H1 (cell line): ENCODE results near the gene SERPINH1. TPM values are rescaled to one million over a fixed set of nuclear protein-coding genes. Genes with fewer than 3 reads are reported as not detected.

ENCODE experiments used
- CTCF ChIA-PET: fragments of 300-600 bp; sonication (Branson Sonifier 250); formaldehyde crosslinking; loops from one replicate; lab custom pipeline; 2021; ENCODE audit not compliant: partially characterized antibody; lab: Charles Lee
- POLR2A ChIA-PET: fragments of 300-600 bp; sonication (Branson Sonifier 250); formaldehyde crosslinking; loops from one replicate; lab custom pipeline; 2021; ENCODE audit warnings: inconsistent platforms; ENCODE audit not compliant: partially characterized antibody; lab: Charles Lee
- DNase-seq, 2 experiments: peaks; one replicate each; pipeline versions ENCODE4 v3.0.0 to v3.0.0-alpha.2; 2010 to 2022; ENCODE audit warnings: low spot score in 2 of 2, low read depth in 1 of 2, mixed read lengths in 1 of 2
- FAIRE-seq: peaks from 2 replicates; lab custom pipeline; 2011; peaks lifted over from hg19 to GRCh38; lab: Jason Lieb, UNC
- H2AFZ ChIP-seq: 2 replicates; pipeline ENCODE4 v1.8.1; 2012; ENCODE audit warnings: low read length, inconsistent platforms
- H2AK5ac ChIP-seq: 2 replicates; pipeline ENCODE4 v1.6.1; 2013; ENCODE audit warnings: low read depth, low read length
- H2BK120ac ChIP-seq: replicated peaks from 2 replicates; pipeline ENCODE3; 2013; ENCODE audit warnings: low read depth, low read length, inconsistent platforms
- H2BK12ac ChIP-seq: 2 replicates; pipeline ENCODE4 v1.6.1; 2013; ENCODE audit warnings: low read depth, low read length
- H2BK15ac ChIP-seq: 2 replicates; pipeline ENCODE4 v1.6.1; 2013; ENCODE audit warnings: low read length
- H2BK20ac ChIP-seq: 2 replicates; pipeline ENCODE4 v1.6.1; 2013; ENCODE audit warnings: low read length
- H2BK5ac ChIP-seq: 2 replicates; pipeline ENCODE4 v1.6.1; 2013; ENCODE audit warnings: low read depth, low read length
- H3K14ac ChIP-seq: 2 replicates; pipeline ENCODE4 v1.6.1; 2013; ENCODE audit warnings: inconsistent platforms; ENCODE audit not compliant: insufficient read length
- H3K18ac ChIP-seq: 2 replicates; pipeline ENCODE4 v1.6.1; 2013; ENCODE audit warnings: low read length; ENCODE audit errors: extremely low read depth
- H3K23ac ChIP-seq: 2 replicates; pipeline ENCODE4 v1.6.1; 2013; ENCODE audit warnings: inconsistent platforms; ENCODE audit not compliant: insufficient read length
- H3K23me2 ChIP-seq: 2 replicates; pipeline ENCODE4 v1.6.1; 2013; ENCODE audit warnings: low read depth, low read length
- H3K27ac ChIP-seq: 2 replicates; pipeline ENCODE4 v1.6.1; 2011; ENCODE audit warnings: low read depth, low read length, inconsistent platforms
- H3K27me3 ChIP-seq, 4 experiments: replicated peaks in 1 of 4; 1 replicate in 1 of 4; 2 replicates in 3 of 4; pipeline versions ENCODE4 v1.6.1 to v1.8.1; 2011 to 2013; ENCODE audit warnings: low read length in 3 of 4, mild to moderate bottlenecking in 3 of 4, inconsistent platforms in 2 of 4, mixed read lengths in 2 of 4, moderate library complexity in 1 of 4; ENCODE audit not compliant: control insufficient read depth in 3 of 4, insufficient read depth in 3 of 4; ENCODE audit errors: extremely low read depth in 1 of 4
- H3K36me3 ChIP-seq, 4 experiments: 2 replicates each; pipeline versions ENCODE4 v1.6.1 to v1.8.1; 2011 to 2013; ENCODE audit warnings: mild to moderate bottlenecking in 4 of 4, low read length in 3 of 4, moderate library complexity in 2 of 4, control low read depth in 1 of 4, inconsistent platforms in 1 of 4; ENCODE audit not compliant: insufficient read depth in 4 of 4, control insufficient read depth in 2 of 4
- H3K4ac ChIP-seq: replicated peaks from 2 replicates; pipeline ENCODE3; 2013; ENCODE audit warnings: low read length, low read depth, mixed read lengths, inconsistent platforms; ENCODE audit not compliant: insufficient read length
- H3K4me1 ChIP-seq, 4 experiments: replicated peaks in 1 of 4; 1 replicate in 1 of 4; 2 replicates in 3 of 4; pipeline versions ENCODE4 v1.6.1 to v1.8.1; 2011 to 2013; ENCODE audit warnings: low read length in 3 of 4, inconsistent platforms in 2 of 4, mixed read lengths in 1 of 4; ENCODE audit not compliant: insufficient read depth in 4 of 4, control insufficient read depth in 3 of 4
- H3K4me2 ChIP-seq, 2 experiments: 2 replicates each; pipeline versions ENCODE4 v1.6.1 to v1.8.1; 2011 to 2013; ENCODE audit warnings: low read depth in 2 of 2, low read length in 2 of 2, control low read depth in 1 of 2, inconsistent platforms in 1 of 2, mild to moderate bottlenecking in 1 of 2; ENCODE audit not compliant: insufficient read depth in 1 of 2
- H3K4me3 ChIP-seq, 4 experiments: fragments of 200-600, 300-600 bp in 1 of 4; sonication (generic), shearing (Covaris generic), sonication (Bioruptor Twin) in 1 of 4; 2 replicates each; pipeline versions ENCODE4 v1.5.1 to v1.8.1; 2011 to 2016; ENCODE audit warnings: low read length in 4 of 4, low read depth in 3 of 4, control low read depth in 2 of 4, inconsistent platforms in 2 of 4, mild to moderate bottlenecking in 2 of 4, mixed read lengths in 1 of 4, moderate library complexity in 1 of 4; ENCODE audit not compliant: insufficient read depth in 2 of 4; ENCODE audit errors: extremely low read depth in 1 of 4
- H3K56ac ChIP-seq: replicated peaks from 2 replicates; pipeline ENCODE3; 2013; ENCODE audit warnings: low read depth, mild to moderate bottlenecking, mixed read lengths, low read length, inconsistent platforms; ENCODE audit not compliant: insufficient read length
- H3K79me1 ChIP-seq: 2 replicates; pipeline ENCODE4 v1.6.1; 2013; ENCODE audit warnings: low read depth, low read length, control low read depth
- H3K79me2 ChIP-seq, 2 experiments: 2 replicates each; pipeline versions ENCODE4 v1.6.1 to v1.8.1; 2012 to 2013; ENCODE audit warnings: low read length in 2 of 2, mild to moderate bottlenecking in 2 of 2, inconsistent platforms in 1 of 2; ENCODE audit not compliant: insufficient read depth in 2 of 2, control insufficient read depth in 1 of 2
- H3K9ac ChIP-seq, 4 experiments: replicated peaks in 1 of 4; 1 replicate in 1 of 4; 2 replicates in 3 of 4; pipeline versions ENCODE4 v1.6.1 to v1.8.1; 2011 to 2013; ENCODE audit warnings: low read depth in 3 of 4, low read length in 3 of 4, control low read depth in 2 of 4, mild to moderate bottlenecking in 2 of 4, moderate library complexity in 2 of 4, inconsistent platforms in 1 of 4; ENCODE audit errors: extremely low read depth in 1 of 4
- H3K9me3 ChIP-seq, 2 experiments: 2 replicates each; pipeline versions ENCODE4 v1.6.1 to v1.8.1; 2012 to 2013; ENCODE audit warnings: mild to moderate bottlenecking in 2 of 2, moderate library complexity in 2 of 2, control low read depth in 1 of 2, inconsistent platforms in 1 of 2, low read depth in 1 of 2, low read length in 1 of 2, mixed read lengths in 1 of 2; ENCODE audit not compliant: insufficient read depth in 2 of 2
- H4K20me1 ChIP-seq, 2 experiments: replicated peaks in 1 of 2; 2 replicates each; pipeline versions ENCODE3 to v1.8.1; 2011 to 2013; ENCODE audit warnings: inconsistent platforms in 2 of 2, low read length in 2 of 2, mild to moderate bottlenecking in 1 of 2; ENCODE audit not compliant: insufficient read depth in 2 of 2, control insufficient read depth in 1 of 2
- H4K5ac ChIP-seq: 2 replicates; pipeline ENCODE4 v1.6.1; 2013; ENCODE audit warnings: low read length, low read depth, mixed read lengths, inconsistent platforms; ENCODE audit not compliant: insufficient read length
- H4K8ac ChIP-seq: 2 replicates; pipeline ENCODE4 v1.8.0; 2013; ENCODE audit warnings: mild to moderate bottlenecking, moderate library complexity, low read length, inconsistent platforms; ENCODE audit not compliant: insufficient read depth; ENCODE audit errors: extremely low read depth
- H4K91ac ChIP-seq: replicated peaks from 2 replicates; pipeline ENCODE3; 2013; ENCODE audit warnings: low read length, mixed read lengths, inconsistent platforms; ENCODE audit not compliant: insufficient read length
- CREB1 ChIP-seq: IDR thresholded peaks from 2 replicates; pipeline ENCODE4 v1.6.1; 2012; ENCODE audit warnings: inconsistent platforms
- EGR1 ChIP-seq: IDR thresholded peaks from 2 replicates; pipeline ENCODE4 v1.6.1; 2011; ENCODE audit warnings: low read depth, low read length, borderline replicate concordance
- EZH2 ChIP-seq: fragments of 200-600 bp; sonication (generic); IDR thresholded peaks from 2 replicates; pipeline ENCODE4 v1.7.1; 2012; ENCODE audit warnings: low read depth, mild to moderate bottlenecking, moderate library complexity, low read length, inconsistent platforms; ENCODE audit not compliant: severe bottlenecking
- KDM5A ChIP-seq: fragments of 200-600 bp; IDR thresholded peaks from 2 replicates; pipeline ENCODE4 v1.7.1; 2012; ENCODE audit warnings: mild to moderate bottlenecking, low read length, inconsistent platforms, mixed read lengths
- PHF8 ChIP-seq: fragments of 200-600 bp; sonication (generic); conservative IDR thresholded peaks from 2 replicates; pipeline ENCODE4 v1.7.1; 2012; ENCODE audit warnings: low read depth, mild to moderate bottlenecking, inconsistent platforms, low read length, moderate library complexity
- POLR2A ChIP-seq, 2 experiments: IDR thresholded peaks; 1 replicate in 1 of 2; 2 replicates in 1 of 2; pipeline ENCODE4 v1.6.1; 2011; ENCODE audit warnings: low read depth in 2 of 2, low read length in 2 of 2, mild to moderate bottlenecking in 2 of 2; ENCODE audit errors: control extremely low read depth in 1 of 2
- RFX5 ChIP-seq: IDR thresholded peaks from 2 replicates; pipeline ENCODE4 v1.6.1; 2011; ENCODE audit warnings: low read depth, low read length, improper control_type of control experiment, borderline replicate concordance
- SP4 ChIP-seq: IDR thresholded peaks from 2 replicates; pipeline ENCODE4 v1.6.1; 2012; ENCODE audit warnings: low read length, inconsistent platforms
- TAF7 ChIP-seq: optimal IDR thresholded peaks from 2 replicates; pipeline ENCODE3; 2011; ENCODE audit warnings: low read depth, mild to moderate bottlenecking, inconsistent platforms, low read length, moderate library complexity, borderline replicate concordance
- USF2 ChIP-seq: IDR thresholded peaks from 2 replicates; pipeline ENCODE4 v1.6.1; 2011; ENCODE audit warnings: low read length, improper control_type of control experiment
- WGBS, 2 experiments: shearing (Covaris generic) in 1 of 2; methylation state at CpG; one replicate each; pipeline versions ENCODE4 v1.1.6 to v1.1.7; 2013 to 2015; ENCODE audit warnings: low lambda C conversion rate in 2 of 2, mixed read lengths in 2 of 2, inconsistent platforms in 1 of 2, low coverage in 1 of 2, missing lambda C conversion rate in 1 of 2; ENCODE audit not compliant: insufficient replicate concordance in 2 of 2, insufficient coverage in 1 of 2, insufficient read length in 1 of 2; ENCODE audit errors: extremely low coverage in 1 of 2, missing lambda C conversion rate in 1 of 2; 5-methylcytosine and 5-hydroxymethylcytosine counted together
- polyA plus RNA-seq, 7 experiments: library from polyadenylated mRNA; depleted of rRNA in 3 of 7; stranded (reverse) in 5 of 7; unstranded in 2 of 7; fragments of >200 nt in 5 of 7; fragments of 200-250 nt in 2 of 7; gene quantifications; 1 replicate in 5 of 7; 2 replicates in 1 of 7; 4 replicates in 1 of 7; pipeline versions ENCODE4 v1.2.1 to v1.2.3, GENCODE V29; 2011 to 2013; ENCODE audit warnings: missing spikeins in 2 of 7, mixed read lengths in 2 of 7
- total RNA-seq: library from RNA; stranded (reverse); fragmentation: NEBNext Ultra II Directional; extraction: Animal tissue kit (Norgen Biotek cat#: 25700); gene quantifications from 2 replicates; pipeline ENCODE4 v1.2.1, GENCODE V29; 2021

The SERPINH1 gene
- total and polyA plus RNA-seq, 2 of the 8 experiments (the other 6 are each of a cell fraction or from before 2014, with no cell fraction given): 420 to 621 TPM

- POLR2A ChIA-PET: interaction anchor here (35.1 kb wide), 1 partner anchor 29 kb away, joined by 1120 read pairs; the partner anchor contains the start of gene SERPINH1
- Histone ChIP-seq H4K91ac (no peak overlapping the region), H3K4me2 (no peak overlapping the region), H4K20me1 (no peaks in the 10 kb centered on the region), H3K4ac (no peak overlapping the region)
- TF ChIP-seq EZH2 (no peak), SP4 (no peak), USF2 (no peak), EGR1 (no peak), TAF7 (no peak), CREB1 (no peak), PHF8 (no peak), RFX5 (no peak), POLR2A (IDR thresholded peaks at IDR 0.05; ENCODE audit: control extremely low read depth in 1 of 2, low read depth in 2 of 2, low read length in 2 of 2) (no peak), KDM5A (no peak)
- TF ChIP-seq, all 59 proteins: peak for 0
- H3K27me3 ChIP-seq: no peaks in the 10 kb centered on the region
- no peak overlapping the region for H2BK20ac ChIP-seq
- no peak overlapping the region for H3K18ac ChIP-seq
- H2BK15ac ChIP-seq: no peak overlapping the region
- H3K79me2 ChIP-seq: no peaks in the 10 kb centered on the region
- no peaks in the 10 kb centered on the region for H3K4me1 ChIP-seq
- no peaks in the 10 kb centered on the region for H3K9me3 ChIP-seq
- H2AFZ ChIP-seq: no peak overlapping the region
- DNase-seq (no peak), FAIRE-seq (no peak)
- no peak overlapping the region for H2BK12ac ChIP-seq
- H2BK120ac ChIP-seq: no peak overlapping the region
- no peak overlapping the region for H3K56ac ChIP-seq
- H3K23ac ChIP-seq: no peak overlapping the region
- H3K36me3 ChIP-seq: no peaks in the 10 kb centered on the region
- no peak overlapping the region for H4K5ac ChIP-seq
- H3K9ac ChIP-seq: no peak overlapping the region
- H3K14ac ChIP-seq: no peak overlapping the region
- no peak overlapping the region for H2AK5ac ChIP-seq
- H3K4me3 ChIP-seq: no peak overlapping the region
- 73% methylated on average over 6 of the region's 6 CpGs; no CpG with 5 or more reads in 1 of the 2 experiments for WGBS, 2 experiments
- no peaks in the 10 kb centered on the region; the same call in 1 of the 2 replicates for H3K23me2 ChIP-seq
- no peak overlapping the region for H2BK5ac ChIP-seq
- no peak overlapping the region for H3K27ac ChIP-seq
- CTCF ChIA-PET: interaction anchor here (0.5 to 9.3 kb wide), 7 partner anchors 8 to 118 kb away, joined by 3 to 74 read pairs (median 7); no protein-coding TSS in a partner anchor
- no peaks in the 10 kb centered on the region for H3K79me1 ChIP-seq
- no peak overlapping the region for H4K8ac ChIP-seq
Observed at GRCh38 chr11:75591966-75592365, 29.9 kb downstream of the SERPINH1 start.
